RKO (cell line): ENCODE measurements around the gene PTCD3.

Experiments
- DNase-seq: peaks from one replicate; pipeline ENCODE4 v3.0.0-alpha.2; 2016; ENCODE audit warnings: low spot score

Gene PTCD3

DNA sequence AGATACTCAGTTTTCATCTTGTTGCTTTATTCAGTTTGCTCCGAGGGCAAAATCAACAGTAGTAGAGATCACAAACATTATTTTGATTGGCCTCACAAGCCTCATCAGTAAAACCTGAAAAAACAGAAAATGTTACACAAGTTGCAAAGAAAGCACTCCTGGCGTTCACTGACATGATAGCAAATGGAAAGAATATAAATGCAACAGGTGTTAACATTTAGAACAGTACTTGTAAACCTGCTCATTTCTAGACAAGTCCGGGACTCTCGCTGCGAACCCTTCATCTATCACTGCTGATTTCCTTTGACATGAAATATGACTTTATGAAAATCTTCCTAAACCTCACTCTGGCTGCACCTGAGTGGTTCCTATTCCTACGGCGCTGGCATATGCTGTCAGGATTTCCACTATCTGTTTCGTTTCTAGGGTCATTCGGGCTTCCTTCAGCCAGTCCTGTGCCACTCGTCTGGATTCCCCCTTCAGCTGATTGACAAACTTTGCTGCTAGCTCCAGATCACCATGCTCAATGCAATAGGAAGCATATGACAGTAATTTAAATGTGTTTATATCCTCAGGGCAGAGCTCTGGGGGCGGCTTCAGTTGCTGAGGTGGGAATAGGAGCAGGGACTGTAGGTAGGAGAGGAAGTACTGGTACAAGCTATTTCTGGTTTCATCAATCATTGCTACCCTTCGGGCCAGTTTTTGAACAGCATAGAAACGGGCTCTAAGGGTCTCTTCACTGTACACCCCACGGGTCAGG is 38.1 kb downstream of the PTCD3 start:
- no peak for DNase-seq

DNA sequence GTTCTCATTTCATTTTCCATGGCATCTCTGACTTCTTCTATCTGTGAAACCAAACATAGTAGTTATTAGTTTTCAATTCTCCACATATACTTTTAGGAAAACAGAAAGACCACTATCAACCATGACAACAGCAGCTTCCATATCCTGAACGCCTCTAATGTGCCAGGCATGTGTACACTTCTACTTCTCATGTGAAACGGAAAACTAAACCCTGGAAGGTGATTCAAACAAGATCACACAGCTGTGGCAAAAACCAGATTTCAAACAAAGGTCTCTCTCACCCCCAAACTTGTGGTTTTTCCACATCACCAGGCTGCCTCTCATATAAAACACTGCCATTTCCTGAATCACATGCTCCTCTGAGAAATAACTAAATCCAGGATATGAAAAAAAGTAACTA is 41.8 kb downstream of the PTCD3 start:
- no peak for DNase-seq

DNA sequence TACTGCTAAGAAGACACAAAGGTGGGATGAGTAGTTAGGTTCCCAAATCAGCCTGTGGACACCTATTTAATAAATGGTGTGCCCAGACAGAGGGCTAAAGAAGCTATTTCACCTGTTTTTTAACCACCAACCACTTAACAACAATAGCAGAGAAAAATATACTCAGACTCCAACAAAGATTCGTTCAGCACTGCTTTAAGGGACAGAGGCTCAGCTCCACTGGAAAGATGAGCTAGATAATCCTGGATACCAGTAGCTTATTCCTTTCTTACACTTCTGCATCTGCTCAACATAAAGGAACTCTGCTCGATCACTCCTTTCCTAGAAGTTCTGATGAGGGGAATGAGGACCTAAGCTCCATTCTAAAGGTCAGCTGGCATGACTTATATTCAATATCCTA is 44.5 kb downstream of the PTCD3 start:
- no peak for DNase-seq

DNA sequence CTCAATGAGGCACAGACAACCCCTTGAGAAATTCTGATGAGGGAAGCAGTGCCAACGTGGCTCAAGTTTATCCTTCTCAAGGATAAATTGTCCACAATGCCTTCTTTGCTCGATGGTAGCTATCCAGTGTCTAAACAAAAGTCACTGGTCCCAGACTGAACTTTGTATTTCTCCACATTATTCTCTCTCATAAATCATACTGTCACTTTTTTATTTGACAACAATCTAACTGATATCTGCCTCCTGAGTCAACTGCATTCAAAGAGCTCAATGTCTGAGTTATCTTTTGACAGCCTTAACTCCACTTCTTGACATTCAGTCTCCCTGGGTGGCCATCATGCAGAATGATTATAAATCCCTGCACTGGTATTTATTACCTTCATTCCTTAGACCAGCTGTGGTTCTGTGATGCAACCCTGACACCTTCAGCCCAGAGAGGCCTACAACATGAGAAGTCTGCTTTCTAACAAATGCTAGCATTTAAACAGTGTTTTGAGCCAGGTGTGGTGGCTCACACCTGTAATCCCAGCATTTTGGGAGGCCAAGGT is 51.0 kb downstream of the PTCD3 start:
- no peak for DNase-seq

DNA sequence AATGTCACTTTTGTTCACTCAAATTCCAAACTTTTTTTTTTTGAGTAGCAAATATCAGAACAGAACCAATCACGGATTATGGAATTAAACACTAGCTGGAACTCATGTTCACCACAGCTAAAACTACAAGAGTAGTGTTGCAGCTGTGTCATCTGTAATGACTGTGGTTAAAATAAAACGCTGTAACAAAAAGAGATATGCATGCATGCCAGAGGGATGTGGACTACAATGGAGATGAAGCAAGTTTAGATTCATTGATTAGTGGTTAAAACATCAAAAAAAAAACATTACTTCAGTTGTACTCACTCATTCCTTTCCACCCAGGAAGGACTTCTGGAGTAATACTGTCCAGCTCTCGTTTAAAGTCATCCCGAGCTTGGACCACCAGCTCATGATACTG is 52.3 kb downstream of the PTCD3 start:
- DNase-seq = no peak

DNA sequence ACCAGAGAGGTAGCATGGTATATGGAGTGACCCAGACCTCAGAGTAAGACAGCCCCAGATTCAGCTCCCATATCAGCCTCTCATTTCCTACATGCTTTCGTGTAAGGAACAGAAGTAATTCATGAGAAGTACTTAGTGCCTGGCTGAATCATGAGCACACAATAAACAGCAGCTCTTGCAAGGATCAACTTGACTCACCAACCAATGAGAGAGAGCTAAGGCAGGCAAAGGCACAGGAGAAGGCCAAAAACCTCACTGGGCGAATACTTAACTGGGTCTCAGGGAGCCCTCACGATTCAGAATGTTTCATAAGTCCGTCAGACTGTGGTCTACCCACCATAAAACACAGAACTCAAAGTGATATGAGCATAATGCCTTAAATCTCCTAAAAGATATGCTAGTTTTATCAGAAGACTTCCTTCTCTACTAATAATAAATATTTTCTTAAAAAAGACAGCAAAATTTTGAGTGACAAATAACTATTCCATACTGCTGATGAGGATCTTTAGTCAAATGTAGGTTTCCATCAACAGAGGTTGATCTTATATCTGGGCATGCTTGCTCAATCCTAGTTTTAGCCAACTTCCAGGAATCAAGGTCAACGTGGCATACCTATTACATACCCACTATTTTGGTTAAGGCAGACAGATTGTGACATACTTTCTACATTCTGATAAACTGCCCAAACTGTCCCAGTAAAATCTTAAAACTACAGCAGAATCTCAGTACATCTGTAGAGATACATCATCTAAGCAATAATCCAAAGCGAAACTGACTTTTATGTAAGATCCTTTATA is 54.3 kb downstream of the PTCD3 start:
- DNase-seq = no peak

DNA sequence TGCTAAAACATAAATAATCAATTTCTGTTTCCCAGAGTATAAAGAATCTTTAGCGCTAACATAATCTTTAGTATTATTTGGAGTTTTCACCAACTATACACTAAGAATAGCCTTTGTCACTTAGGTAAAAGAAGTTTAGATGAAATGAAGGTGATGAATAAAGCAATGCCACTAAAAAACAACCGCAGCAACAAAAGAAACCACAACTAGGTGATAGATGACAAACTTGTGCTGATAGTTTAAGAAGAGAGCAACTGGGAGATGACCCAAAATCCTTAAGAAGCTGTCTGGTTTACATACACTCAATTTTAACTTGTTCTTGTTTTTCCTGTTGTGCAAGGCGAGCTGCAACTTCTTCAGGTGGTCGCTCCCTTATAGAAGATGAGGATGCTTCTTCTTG is 64.4 kb downstream of the PTCD3 start:
- no peak for DNase-seq

DNA sequence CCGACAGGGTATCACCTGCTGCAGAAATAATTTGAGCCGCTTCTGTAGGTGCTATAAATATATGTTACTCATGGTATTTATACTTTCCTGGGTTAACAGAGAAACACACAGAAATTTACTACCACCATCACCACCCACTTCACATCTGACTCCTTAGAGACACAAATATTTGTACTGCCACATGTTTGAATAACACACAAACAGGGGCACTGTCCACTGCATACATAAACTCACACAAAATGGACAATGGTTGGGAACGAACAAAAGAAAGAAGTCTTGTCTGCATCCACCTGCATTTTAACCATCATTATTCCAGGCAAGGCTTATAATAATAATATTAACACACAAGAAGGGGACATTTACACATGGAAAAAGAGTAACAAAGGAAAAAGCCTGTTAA is 65.3 kb downstream of the PTCD3 start:
- no peak for DNase-seq

DNA sequence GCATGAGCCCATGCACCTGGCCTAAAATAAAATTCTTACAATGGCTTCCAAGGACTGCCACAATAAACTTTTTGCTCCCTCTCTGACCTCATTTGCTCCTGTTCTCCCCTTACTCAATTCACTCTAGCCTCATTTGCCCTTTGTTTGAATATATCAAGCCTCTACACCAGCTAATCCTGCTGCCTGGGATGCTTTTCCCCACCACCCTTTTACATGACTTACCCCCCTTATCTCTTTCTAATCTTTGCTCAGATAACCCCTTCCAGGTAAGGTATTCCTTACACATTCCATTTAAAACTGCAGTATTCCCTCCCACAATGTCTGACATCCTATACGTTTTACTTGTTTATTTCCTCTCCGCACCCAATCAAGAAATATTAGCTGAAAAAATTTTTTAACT is 66.6 kb downstream of the PTCD3 start:
- no peak for DNase-seq

DNA sequence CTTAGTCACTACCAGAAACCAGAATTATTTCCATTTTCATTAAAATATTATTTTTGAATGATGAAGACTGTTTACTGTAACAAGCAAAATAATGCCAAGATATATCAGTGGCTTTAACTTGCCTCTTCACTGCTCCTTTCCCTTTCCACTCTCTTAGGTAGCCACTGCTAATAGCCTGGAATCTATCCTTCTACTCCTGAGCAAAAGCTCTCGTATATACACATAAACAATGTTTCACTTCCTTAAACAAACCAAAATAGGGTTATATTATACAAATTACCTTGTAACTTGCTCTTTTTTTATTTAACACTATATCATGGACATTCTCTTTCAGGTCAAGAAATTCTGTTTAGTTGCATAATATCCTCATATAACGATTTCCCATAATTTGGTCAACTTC is 68.4 kb downstream of the PTCD3 start:
- DNase-seq = no peak

DNA sequence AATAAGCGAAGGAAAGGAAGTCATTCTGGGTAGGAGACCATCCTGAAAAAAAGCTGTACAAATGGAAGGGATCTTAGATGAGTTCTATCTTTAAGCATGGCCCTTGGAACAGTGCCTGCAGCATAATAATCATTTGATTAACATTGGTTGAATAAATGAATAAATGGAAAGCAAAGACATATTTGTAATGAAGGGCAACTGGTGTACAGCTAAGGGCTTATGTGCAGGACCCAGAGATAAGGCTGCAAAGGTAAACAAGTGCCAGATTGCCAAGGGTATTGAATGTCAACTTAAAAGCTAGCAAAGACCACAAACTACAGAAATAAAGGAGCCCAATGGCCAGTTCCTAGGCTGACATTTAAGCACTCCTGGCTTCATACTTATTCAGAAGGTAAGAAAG is 69.8 kb downstream of the PTCD3 start:
- DNase-seq = no peak

DNA sequence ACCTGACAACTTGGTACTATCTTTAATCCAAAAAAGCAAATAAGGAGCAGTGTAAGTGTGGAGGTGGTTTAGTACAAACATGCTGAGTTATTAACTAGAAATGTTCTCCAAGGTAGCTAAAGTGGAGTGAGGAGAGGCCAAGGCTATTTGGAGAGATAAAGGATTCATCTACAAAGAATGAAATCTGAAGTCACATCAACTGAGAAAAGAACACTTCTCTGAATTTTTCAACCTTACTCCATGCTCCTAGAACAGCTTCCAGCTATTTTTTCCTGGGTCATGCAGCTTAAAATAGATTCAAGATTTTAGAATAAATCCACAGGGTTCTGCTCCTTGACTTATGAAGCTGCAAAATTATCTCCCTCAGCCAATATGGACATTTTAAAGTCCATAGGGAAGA is 70.6 kb downstream of the PTCD3 start:
- DNase-seq = no peak

DNA sequence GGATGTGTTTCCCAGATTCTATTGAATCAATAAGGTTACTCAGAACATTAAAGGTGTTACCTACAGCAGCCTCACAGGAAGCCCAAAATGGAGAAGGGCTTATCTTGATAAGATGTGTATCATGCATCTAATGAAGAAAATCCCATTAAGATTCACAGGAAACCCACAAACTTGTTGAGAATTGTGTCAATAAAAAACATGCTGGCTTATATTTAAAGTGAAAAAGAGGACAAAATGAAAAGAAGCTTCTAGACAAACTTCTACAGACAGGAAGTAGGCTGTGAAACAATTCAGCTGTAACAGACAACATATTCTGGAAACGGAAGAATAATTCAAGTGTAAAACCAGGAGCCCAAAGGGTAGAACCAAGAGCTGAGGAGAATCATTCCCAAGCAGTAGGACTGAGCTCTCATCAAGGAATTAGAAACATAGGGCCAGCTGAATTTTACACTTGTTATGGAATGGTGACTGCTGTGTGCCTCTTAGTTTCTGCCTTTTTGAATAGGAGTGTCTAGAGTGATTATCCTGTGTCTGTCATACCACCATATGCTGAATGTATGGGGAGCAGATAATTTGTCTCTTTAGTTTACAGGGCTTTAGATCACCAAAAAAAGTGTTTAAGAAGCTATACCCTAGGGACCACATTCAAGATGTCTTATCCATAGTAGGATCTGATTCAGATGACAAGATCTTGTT is 79.6 kb downstream of the PTCD3 start:
- DNase-seq = no peak

DNA sequence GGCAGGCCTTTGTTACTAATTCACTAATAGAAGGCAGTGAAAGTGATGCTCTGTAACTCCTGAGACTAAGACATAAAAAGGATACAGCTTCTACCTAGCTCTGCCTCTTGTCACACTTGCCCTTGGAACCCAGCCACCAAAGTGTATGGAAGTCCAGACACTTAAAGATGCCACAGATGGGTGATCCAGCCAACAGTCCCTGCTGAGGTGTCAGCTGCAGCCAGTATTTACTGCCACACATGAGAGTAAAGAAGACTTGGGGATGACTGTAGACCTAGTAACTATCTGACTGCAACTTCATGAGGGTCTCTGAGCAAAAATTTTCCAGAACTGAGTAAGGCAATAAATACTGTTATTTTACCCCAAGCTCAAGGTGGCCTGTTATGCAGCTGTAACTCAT is 80.4 kb downstream of the PTCD3 start:
- no peak for DNase-seq

DNA sequence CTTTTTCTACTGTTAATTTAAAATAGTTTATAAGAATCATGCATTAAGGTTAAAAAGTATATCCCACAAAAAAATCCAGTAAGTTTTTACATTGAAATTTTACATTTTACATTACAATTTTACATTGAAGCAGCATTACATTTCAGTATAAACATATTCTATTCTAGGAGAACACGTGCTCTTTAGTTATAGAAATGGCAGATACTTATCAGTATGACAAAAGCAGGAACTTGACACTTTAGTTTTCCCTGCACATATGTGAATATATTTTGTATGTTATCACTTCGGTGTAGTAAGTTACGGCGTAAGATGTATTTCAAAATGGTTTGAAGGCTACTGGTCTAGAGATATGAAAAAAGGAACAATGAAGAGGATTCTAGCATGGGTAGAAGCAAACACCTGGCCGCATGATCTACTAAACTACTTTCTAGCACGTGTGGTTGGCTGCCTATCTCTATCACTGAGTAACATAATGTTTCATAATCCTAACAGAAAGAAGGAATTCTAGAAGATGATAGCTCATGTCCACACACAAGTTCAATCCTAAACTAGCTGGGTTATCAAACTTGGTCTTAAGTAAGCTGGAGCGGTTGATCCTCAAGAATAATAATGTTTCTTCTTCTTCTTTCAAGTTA is 83.9 kb downstream of the PTCD3 start:
- DNase-seq = no peak
